Measurements from ENCODE around the gene INTS13.

DNA sequence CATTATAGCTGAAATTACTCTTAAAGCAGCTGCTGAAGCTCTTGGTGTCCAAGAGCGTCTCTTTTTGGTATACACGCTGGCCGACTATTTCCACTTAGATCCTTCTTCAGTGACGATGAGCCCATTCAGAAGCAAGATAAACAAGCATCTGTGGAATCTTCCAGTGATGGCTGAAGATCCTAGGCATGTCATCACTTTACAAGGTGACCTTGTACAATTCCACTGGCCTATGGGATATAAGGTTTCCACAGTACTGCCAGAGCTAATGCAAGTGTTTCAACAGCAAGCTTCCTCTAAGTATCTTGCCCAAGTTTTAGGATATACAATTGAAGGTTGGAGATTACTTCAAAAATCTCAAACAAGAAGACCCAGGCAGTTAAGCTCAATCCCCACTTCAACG lies 47.0 kb downstream of the INTS13 start:
- no peak for TF ChIP-seq CTCF (IDR thresholded peaks at IDR 0.05)
- TF ChIP-seq POLR2A (IDR thresholded peaks at IDR 0.05): no peak
- TF ChIP-seq POLR2AphosphoS5 (IDR thresholded peaks at IDR 0.05): no peak
